Activated T-helper 1 cell treated with Interleukin-2 at 50 U/mL for 16 hours (primary cell): ENCODE measurements around the gene EPHA6.
"Not testable (repeated sequence)": the region's sequence is repeated elsewhere in the genome, so short reads cannot be mapped to it uniquely, and the experiment has no call there.

Experiments
- DNase-seq: peaks from one replicate; pipeline ENCODE4 v3.0.0-alpha.2; 2020; ENCODE audit warnings: low read depth

The EPHA6 gene

DNA sequence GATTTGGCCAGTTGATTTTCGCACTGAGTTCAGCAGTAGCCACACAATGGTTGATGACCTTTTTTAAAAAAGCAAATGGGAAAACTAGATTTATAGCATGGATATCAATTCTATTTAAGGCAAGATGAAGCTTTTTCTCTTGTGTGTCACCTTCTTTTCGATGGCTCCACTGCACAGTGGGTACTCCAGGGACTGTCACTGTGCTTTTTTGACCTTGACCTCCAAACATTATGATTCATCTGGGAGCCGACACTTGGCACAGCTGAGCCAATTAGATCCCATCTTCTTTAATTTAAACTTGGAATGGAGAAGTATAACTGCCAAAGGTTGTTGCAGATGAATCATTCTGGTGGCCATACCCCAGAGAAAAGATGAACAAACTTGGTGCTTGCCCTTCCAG is 367.3 kb downstream of the EPHA6 start:
- DNase-seq: no peak

GRCh38 chr3:97187771-97188170 is 373.4 kb downstream of the EPHA6 start:
- no peak for DNase-seq

DNA sequence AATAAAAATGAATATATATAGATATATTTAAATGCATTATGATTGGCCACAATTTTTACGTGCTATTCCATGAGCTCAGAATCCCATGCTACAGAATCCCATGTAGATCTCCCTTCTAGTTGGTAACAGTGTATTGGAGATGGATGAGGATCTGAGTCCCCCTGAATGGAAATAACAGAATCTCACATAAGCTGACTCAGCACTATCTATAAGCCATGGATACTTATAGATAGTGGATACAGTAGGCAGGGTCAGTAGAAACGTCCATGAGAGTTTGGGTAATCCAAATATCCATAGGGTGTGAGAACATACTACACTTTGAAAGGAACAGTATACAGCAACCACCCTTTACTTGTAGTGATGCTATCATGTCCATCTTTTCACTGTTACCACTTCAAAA is 375.4 kb downstream of the EPHA6 start:
- DNase-seq: no peak

GRCh38 chr3:97197083-97197482 is 382.7 kb downstream of the EPHA6 start:
- DNase-seq: no peak

GRCh38 chr3:97197830-97198229 is 383.4 kb downstream of the EPHA6 start:
- no peak for DNase-seq

- no peak for DNase-seq
These were observed 386.0 kb downstream of the EPHA6 start for GRCh38 chr3:97200387-97200786.

- DNase-seq: no peak
These were observed 387.4 kb downstream of the EPHA6 start for GRCh38 chr3:97201814-97202213.

GRCh38 chr3:97228966-97229365 is 414.6 kb downstream of the EPHA6 start:
- no peak for DNase-seq

DNA sequence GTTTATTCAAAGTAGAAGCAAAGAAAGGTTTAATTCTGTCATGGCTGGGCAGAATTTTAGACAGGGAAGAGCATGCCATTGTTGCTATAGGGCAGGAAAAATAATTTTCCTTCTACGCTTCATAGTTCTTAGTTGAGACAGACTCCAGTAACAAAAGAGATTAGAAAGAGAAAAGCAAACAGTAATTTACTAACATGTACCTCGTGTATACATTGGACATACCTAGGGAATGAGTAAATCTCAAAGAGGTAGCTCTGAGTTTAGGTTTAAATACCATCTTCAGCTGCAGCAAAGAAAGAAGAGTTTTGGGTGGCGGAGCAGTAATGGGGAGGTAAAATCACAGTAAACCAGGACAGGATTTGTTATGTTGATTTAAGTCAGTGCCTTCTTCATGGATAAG is 416.1 kb downstream of the EPHA6 start:
- no peak for DNase-seq

DNA sequence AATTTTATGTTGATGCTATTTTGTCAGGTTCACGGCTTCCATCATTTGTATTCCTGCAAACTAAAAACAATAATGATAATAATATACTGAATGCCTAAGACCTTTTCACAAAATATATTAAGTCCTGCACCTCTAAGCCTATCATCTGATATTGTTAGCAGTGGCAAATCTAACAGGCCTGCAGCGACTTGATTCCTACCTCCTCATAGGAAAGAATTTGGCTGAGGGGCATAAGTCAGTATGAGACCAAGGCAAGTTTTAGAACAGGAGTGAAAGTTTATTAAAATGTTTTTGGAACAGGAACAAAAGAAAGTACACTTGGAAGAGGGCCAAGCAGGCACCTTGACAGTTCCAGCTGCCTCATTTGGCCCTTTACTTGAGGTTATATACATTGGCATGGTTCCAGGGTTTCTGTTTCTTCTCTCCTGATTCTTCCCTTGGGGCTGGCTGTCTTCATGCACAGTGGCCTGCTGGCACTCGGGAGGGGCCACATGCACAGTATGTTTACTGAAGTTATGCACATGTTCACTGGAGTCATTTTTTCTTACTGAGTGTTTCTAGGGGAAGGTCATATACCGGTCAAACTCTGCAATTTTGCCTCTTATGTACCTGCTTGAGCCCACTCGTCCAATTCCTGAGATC is 418.1 kb downstream of the EPHA6 start:
- no peak for DNase-seq

GRCh38 chr3:97235179-97235578 is 420.8 kb downstream of the EPHA6 start:
- no peak for DNase-seq

DNA sequence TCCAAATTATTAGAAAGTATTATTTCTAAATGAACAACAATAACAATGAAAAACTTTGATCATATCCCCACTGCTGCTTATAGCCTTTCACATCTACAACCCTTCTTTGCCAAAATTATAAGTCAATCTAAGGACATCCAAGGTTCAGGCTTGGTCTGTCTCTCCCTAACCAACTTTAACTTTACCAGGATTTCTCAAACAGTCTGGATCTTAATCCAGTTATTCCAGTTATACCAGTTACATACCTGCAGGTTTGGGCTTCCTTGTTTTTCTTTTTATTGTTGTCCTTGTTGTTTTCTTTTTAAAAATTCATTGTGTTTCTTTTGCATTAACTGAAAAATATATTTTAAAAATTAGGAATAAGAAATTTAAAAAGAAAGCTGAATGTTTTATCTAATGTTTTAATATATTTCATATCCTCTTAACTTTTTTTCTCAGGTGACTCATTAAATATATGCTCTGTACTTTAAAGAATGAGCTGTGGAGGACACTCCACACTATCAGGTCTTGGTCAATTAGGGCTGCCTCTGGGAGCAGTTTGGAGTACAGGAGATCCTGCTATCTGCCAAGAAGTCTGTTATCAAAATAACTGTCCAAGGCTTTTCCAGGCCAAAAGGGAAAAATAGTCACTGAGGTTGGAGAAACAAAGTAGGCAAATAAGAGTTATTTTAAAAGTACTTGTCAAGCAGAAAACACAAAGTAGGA is 421.4 kb downstream of the EPHA6 start:
- no peak for DNase-seq

GRCh38 chr3:97241417-97241816 is 427.0 kb downstream of the EPHA6 start:
- no peak for DNase-seq

- DNase-seq: no peak
These were observed 431.0 kb downstream of the EPHA6 start for GRCh38 chr3:97245201-97245910.

DNA sequence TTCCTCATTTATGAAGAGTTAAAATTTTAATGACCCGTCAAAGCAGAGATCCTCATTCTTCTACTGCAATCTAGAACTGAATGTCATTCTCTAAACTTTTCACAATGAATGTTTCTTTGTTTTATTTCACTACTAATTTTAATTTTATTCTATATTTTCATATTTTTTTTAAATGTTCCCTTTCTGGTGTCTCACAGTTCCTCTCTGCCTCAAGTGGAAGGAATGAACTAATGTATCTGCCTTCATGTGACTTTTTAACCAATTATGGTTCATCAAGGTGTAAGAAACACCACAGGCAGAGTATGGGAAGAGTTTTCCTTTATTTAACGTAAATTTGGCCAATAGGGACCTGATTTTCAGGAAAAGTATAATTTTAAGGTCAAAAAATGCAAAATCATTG is 441.7 kb downstream of the EPHA6 start:
- no peak for DNase-seq

DNA sequence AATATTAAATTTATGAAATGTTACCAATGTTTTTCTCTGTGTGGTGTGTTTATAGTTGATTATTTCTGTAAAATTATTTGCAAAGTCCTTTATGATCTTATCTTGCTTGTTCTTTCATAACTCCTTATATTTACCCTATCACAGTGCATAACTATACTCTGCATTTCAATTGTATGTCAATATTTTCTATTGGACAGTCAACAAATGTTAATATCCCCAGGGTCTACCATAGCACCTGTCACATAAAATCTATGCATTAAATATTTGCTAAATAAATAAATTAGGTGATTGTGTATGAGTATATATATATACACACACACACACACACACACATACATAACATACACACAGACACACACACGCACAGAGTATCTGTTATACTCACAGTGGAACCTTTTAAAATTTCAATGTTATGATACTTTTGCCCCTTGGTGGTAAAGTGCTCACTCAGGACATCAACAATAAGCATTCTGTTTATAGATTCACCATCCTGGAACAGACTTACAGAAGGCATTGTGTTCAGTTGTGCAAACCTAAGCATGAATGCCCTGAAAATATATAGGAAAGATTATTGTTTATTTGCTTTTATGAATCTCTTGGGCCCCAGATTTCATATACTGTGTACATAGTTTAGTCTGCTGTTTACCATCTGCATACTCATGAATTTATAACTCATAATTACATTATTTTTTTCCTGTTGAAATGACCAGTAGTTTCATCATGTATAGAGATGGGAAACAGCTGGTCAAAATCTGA is 443.7 kb downstream of the EPHA6 start:
- DNase-seq: no peak

GRCh38 chr3:97259263-97259662 is 444.9 kb downstream of the EPHA6 start:
- no peak for DNase-seq

DNA sequence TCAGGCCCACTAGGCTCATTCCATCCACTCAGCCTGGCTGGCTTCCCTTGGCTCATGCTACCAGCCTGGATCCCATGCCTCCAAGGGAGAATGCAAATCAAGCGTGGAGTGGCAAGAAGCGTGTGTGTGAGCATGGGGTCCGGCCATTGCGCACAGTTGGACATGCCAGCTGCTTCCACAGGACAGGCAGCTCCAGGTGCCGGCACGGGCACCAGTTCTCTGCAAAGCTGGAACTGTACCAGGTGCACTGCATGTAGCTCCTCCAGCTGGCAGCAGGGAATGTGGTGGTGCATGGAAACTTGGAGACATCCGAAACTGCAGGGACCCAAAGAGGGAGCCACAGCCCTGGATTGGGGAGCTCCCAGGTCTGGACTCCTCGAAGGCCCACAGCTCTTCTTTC is 449.8 kb downstream of the EPHA6 start:
- no peak for DNase-seq

GRCh38 chr3:97265237-97266005 is 451.0 kb downstream of the EPHA6 start:
- DNase-seq: no peak

- DNase-seq: no peak
These were observed 454.8 kb downstream of the EPHA6 start for GRCh38 chr3:97269202-97269601.

- not testable (repeated sequence) for DNase-seq
These were observed 462.6 kb downstream of the EPHA6 start for GRCh38 chr3:97276879-97277550.
